Activated naive CD4-positive, alpha-beta T cell treated with anti-CD3 and anti-CD28 coated beads, Interleukin-2, amount 50 U/mL, for 16 hours (primary cell): Measurements from ENCODE around the gene SUPV3L1.
A peak's percentile ranks its signal among the peaks of the same experiment; 100 is the strongest.
"Not testable (repeated sequence)": the region's sequence is repeated elsewhere in the genome, so short reads cannot be mapped to it uniquely, and the experiment has no call there.

ENCODE experiments used
- DNase-seq: peaks from one replicate; pipeline ENCODE4 v3.0.0-alpha.2; 2020

The SUPV3L1 gene

DNA sequence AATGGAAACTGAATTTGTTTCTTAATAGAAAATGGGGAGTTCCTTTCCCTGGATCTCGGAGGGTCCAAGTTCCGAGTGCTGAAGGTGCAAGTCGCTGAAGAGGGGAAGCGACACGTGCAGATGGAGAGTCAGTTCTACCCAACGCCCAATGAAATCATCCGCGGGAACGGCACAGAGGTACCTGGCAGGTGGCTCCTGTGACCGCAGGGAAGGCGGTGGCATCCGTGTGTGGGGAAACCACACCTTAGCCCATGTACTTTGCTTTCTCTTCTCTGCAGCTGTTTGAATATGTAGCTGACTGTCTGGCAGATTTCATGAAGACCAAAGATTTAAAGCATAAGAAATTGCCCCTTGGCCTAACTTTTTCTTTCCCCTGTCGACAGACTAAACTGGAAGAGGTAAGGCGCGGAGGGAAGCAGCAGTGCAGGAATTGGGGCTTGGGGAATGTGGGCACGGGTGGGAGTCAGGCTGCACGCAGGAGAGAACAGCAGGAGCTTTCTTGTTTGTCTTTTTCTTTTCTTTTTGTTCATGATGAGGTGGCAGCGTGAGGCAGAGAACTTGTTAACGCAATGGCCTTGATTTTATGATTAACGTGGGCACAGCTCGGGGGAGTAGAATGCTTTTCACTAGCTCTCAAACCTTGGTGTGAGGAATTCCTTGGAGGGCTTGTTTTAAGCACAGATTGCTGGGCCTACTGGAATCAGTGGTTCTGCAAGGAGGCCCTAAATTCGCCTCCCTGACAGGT lies 52.9 kb downstream of the SUPV3L1 start:
- DNase-seq = peak; percentile 34

DNA sequence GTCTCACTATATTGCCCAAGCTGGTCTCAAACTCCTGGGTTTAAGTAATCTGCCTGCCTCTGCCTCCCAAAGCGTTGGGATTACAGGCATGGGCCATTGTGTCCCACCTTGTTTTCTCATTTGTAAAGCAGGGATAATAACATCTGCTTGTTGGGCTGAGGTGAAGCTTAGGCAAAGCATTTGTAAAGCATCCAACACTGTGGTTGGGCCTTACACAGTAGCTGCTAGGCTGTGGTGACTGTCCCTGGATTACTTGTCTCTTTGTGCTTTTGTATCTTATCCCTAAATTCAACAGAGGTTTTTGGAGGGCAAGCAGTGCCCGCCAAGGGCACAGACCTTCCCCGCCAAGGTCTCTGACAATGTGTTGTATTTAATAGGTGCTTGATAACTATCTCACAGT lies 54.4 kb downstream of the SUPV3L1 start:
- DNase-seq = no peak

DNA sequence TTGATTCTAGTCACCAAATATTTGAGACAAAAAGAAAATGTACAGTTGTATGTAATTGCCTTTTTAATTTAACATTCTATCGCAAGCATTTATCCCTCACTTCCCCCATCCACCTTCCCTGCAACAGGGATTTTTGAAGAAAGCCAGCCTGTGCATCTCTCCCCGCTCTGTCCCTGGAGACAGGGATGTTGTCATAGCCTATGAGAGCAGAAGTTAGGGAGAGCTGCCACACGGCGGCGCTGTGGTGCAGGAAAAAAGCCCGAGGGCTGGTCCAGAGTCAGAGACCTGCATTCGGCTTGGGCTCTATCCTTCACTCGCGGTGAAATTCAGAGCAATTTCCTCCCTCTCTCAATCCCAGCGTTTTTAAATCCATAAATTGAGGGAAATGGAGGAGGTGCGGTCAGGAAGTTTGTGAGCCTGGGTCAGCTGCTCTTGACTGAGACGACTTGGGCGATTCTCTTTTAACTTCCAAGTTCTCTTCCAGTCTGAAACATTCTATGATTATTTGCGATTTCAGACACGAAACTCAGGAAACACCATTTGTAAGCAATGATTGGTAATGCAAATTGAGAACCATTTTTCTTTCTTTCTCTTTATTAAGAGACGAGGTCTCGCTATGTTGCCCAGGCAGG lies 57.6 kb downstream of the SUPV3L1 start:
- DNase-seq = peak; percentile 85

DNA sequence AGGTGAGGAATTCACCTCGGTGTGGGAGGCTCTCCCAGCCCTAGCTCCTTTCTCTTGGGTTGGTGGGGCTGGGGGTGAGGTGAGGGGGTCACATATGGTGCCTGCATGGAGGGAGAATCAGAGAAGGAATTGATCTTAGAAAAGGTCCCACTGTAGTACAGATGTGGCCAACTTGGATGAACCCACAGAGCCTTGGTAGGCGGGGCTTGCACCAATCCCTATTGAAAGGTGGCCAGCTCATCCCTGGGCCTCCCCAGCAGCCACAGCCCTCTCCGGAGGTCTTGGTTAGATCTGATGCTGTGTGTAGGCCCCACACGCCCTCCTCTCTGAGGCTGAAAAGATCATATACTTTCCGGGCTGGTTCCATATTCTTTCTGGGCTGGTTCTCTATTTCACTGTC lies 59.1 kb downstream of the SUPV3L1 start:
- no peak for DNase-seq

DNA sequence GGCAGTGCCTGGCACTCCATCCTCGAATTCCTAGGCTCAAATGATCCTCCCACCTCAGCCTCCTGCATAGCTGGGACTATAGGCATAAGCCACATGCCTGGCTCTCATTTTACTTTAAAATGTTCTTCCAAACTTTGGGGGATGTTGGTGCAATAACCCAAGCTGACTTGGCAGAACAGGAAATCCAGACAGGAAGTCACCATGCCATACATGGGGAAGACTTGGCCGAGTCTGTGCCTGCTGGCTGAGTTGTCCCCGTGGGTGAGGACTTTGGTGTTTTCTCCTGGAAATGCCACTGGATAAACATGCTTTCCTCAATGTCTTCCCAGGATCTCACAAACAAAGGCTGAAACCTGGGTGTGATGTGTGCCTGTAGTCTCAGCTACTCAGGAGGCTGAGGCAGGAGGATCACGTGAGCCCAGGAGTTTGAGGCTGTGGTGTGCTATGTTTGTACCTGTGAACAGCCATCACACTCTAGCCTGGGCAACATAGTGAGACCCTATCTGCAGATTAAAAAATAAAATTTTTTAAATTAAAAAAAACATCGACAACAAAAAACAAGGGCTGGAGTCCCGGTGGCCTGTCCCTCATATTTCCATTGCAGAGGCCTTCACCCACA lies 59.9 kb downstream of the SUPV3L1 start:
- DNase-seq = no peak

DNA sequence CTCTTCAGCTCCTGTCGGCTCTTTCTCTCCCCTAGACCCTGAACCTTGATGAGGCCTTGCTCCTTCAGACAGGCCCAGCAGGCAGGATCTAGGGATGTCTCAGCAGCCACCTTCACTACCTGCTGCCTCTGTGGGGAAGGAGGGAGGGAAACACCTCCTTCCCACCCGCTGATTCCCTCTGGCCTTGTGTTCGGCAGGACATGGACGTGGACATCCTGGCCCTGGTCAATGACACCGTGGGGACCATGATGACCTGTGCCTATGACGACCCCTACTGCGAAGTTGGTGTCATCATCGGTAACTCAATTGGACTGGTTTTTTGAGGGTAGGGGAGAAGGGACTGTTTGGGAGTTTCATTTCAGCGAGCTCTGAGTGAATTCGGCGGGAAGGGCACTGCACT lies 60.4 kb downstream of the SUPV3L1 start:
- DNase-seq = no peak

DNA sequence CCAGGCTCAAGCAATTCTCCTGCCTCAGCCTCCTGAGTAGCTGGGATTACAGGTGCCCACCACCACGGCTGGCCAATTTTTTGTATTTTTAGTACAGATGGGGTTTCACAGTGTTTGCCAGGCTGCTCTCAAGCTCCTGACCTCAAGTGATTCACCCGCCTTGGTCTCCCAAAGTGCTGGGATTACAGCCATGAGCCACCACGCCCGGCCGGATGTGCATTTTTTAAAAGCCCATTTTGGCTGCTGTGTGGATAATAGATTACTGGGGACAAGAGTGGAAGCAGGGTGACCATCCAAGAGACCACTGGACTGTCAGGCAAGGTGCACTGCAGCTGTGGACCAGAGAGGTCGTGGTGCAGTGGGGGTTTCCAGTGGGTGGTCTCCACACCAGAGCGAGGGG lies 61.5 kb downstream of the SUPV3L1 start:
- DNase-seq = no peak

DNA sequence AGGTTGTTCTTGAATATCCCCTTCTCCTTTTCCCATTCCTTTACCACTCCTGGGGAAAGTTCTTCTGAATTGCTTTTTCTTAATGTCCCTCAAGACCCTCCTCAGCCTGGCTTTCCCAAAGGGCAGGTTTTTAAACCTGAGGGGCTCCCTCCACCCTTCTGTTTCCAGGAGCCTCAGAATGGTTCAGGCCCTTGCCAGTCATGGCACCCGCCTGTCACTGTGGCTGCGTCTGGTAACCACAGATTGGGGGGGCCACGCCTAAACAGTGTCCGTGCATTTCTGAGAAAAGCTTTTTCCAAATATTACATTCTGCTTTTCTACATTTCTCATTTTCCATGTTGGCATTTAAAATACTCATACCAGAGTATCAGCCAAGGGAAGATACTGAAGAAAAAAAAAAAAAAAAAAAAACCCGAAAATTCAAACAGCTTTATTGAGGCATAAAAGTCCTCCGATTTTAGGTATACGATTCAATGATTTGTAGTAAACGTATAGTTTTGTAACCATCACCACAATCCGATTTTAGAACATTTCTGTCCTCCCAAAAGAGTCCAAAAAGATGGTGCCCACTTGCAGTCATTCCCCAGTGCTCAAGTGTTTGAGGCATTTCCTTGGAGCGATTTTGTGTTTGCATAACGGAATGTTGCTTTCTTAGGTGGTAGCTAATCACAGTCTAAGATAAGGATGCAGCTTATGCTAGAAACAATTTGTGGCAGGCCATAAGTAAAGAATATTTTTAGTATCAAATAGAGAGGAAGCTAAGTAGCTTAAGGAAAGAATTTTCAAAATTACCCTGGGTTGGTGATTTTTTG lies 62.2 kb downstream of the SUPV3L1 start:
- DNase-seq = no peak

DNA sequence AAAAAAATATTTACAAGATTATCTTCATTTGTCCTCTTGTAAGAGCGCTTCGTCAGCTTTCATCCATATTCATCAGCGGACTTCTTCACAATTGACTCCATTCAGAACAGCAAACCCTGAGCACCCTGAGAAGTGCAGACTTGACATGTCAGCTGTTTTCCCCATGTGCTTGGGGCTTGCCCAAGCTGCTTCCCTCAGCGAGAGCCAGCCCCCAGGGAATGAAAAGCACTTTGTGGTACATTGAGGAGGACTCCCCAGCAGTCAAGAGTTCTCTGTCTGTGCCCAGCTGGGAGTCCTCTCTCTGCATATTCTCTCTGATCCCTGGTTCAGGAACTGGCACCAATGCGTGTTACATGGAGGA lies 62.8 kb downstream of the SUPV3L1 start:
- no peak for DNase-seq

DNA sequence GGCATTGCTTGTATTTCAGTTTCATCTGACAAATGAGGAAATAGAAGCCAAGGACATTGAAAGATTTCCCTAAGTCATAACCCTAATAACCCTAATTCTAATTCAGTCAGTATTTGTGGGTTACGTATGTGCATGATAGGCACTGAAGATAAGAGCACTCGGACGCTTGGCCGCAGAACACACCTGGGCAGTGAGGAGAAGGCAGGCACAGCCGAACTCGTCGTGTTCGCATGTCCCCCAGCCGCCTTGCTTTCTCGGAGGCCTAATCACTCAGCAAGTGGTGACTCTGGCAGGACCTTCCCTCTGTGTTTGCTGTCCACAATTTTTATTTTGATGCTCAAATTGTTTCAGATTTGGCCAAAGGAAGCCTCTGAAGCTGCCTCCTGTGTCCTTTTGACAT lies 63.8 kb downstream of the SUPV3L1 start:
- DNase-seq = no peak

DNA sequence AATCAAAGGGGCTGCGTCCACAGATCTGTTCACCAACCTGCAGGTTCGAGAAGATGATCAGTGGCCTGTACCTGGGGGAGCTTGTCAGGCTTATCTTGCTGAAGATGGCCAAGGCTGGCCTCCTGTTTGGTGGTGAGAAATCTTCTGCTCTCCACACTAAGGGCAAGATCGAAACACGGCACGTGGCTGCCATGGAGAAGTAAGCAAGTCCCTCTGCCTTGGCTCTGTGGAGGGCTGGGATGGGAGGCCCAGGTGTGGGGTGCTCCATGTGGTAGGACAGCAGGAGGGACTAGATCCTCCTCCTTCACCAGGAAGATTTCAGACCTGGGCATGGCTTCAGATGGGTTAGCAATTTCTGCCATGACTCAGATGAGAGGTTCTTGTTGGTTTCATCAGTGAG lies 66.0 kb downstream of the SUPV3L1 start:
- no peak for DNase-seq

DNA sequence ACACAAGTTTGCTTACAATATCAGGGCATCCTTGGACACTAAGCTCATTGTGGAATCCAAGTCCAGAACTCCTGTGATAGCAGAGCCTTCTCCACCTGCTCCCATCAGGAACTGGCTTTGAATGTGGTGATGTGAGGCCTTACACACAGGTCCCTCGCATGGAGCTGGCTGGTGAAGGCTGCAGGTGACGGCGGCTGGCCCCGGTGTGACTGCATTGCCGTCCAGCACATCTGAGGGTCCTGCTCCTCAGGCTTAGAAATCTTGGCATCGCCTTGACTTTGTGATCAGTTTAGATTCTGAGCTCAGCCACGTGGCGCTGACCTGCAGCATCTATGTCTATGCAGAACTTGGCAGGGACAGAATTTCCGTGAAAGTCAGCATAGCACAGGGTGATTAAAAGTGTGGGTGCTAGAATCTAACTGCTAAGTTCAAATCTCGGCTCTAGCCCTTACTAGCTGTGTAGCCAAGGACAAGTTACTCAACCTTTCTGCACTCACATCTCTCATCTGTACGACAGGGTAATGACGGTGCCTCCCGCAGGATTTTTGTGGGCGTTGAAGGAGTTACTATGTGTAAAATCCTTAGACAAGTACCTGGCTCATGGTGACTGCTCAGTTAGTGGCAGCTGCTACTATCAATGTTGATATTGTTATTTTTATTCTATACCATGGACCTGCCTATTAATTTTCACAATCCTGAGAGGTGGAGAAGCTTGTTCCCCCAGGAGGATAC lies 66.7 kb downstream of the SUPV3L1 start:
- DNase-seq = no peak

DNA sequence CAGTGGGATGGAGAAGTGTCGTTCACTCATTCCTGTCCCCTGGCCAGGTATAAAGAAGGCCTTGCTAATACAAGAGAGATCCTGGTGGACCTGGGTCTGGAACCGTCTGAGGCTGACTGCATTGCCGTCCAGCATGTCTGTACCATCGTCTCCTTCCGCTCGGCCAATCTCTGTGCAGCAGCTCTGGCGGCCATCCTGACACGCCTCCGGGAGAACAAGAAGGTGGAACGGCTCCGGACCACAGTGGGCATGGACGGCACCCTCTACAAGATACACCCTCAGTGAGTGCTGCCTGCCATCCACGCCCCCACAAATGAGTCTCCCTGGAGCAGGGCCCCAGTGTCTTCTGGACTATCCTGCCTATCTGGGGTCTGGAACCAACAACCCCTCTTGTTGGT lies 67.3 kb downstream of the SUPV3L1 start:
- no peak for DNase-seq

DNA sequence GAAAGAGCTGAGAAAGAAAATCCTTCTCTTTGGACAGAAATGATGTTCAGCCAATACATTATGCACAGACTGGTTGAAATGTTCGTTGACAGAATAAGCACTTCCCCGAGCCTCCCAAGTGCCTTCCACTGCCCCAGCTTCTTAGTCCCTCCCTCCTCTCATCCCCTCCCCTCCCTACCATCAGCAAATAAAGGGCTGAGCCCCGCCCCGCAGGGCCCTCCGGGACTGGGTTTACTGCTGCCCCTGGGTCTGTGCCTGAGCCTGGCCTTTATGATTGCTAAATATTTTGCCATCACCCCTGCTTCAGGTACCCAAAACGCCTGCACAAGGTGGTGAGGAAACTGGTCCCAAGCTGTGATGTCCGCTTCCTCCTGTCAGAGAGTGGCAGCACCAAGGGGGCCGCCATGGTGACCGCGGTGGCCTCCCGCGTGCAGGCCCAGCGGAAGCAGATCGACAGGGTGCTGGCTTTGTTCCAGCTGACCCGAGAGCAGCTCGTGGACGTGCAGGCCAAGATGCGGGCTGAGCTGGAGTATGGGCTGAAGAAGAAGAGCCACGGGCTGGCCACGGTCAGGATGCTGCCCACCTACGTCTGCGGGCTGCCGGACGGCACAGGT lies 68.2 kb downstream of the SUPV3L1 start:
- no peak for DNase-seq

DNA sequence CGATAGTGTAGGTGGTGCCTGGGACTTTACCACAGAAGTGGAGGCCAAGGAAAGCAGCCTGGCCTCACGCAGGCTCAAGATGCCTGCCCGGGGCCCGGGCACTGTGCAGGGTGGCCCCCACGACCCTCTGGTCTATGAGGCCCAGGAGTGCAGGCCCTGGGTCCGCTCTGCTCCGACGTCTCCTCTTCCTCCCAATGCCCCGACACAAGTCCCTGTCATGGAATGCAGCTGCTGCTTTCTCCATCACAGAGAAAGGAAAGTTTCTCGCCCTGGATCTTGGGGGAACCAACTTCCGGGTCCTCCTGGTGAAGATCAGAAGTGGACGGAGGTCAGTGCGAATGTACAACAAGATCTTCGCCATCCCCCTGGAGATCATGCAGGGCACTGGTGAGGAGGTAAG lies 70.0 kb downstream of the SUPV3L1 start:
- DNase-seq = no peak

DNA sequence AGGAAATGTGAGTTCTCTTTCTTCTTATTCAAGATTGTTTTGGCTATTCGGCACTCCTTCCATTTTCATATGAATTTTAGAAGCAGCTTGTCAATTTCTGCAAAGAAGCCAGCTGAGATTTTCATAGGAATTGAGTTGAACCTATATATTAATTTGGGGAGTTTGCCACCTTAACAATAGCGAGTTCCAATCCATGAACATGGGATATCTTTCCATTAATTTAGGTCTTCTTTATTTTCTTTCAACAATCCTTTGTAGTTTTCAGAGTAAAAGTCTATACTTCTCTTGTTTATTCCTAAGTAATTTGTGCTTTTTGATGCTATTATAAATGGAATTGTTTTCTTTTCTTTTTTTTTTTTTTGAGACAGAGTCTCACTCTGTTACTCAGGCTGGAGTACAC lies 71.4 kb downstream of the SUPV3L1 start:
- DNase-seq = not testable (repeated sequence)

DNA sequence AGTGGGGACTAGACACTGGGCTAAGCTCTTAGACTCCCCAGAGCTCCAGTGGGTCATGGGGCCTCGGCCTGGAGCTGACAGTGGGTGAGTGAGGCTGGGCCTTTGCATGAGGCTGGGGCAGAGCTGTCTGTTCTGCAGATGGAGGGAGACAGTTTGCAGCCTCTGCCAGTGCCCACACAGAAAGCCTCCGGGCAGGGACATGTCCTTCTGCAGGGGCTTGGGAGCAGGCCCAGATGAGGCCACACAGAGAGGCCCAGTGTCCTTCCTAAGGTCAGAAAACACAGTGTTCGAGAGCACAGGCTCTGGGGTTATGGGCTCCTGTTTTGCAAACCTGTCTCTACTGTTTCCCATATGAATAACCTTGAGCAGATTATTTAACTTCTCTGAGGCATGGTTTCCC lies 73.1 kb downstream of the SUPV3L1 start:
- DNase-seq = no peak

DNA sequence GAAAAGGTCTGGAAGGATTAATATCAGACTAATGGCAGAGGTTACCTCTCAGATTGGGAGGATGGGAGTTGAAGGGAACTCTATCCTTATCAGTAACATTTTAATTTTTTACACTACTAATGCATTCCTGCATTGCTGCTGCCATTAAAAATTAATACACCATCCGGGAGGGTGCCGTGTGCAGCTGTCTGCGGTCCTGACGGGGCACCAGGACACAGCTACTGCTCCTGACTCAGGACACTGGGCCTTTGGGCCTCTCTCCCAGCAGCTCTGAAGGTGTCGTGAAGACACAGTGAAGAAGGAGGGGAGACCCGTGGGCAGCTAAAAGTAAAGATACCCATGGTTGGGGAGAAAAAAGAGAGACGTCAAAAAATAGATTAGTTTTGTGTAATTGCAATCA lies 74.8 kb downstream of the SUPV3L1 start:
- no peak for DNase-seq
